H1 (cell line): Measurements from ENCODE around the gene CDH19. TPM values are rescaled to one million over a fixed set of nuclear protein-coding genes. Genes with fewer than 3 reads are reported as not detected.

Experiments used
- CTCF ChIA-PET: fragments of 300-600 bp; sonication (Branson Sonifier 250); formaldehyde crosslinking; loops from one replicate; lab custom pipeline; 2021; ENCODE audit not compliant: partially characterized antibody; lab: Charles Lee
- POLR2A ChIA-PET: fragments of 300-600 bp; sonication (Branson Sonifier 250); formaldehyde crosslinking; loops from one replicate; lab custom pipeline; 2021; ENCODE audit warnings: inconsistent platforms; ENCODE audit not compliant: partially characterized antibody; lab: Charles Lee
- DNase-seq, 2 experiments: peaks; one replicate each; pipeline versions ENCODE4 v3.0.0 to v3.0.0-alpha.2; 2010 to 2022; ENCODE audit warnings: low spot score in 2 of 2, low read depth in 1 of 2, mixed read lengths in 1 of 2
- FAIRE-seq: peaks from 2 replicates; lab custom pipeline; 2011; peaks lifted over from hg19 to GRCh38; lab: Jason Lieb, UNC
- H2AFZ ChIP-seq: 2 replicates; pipeline ENCODE4 v1.8.1; 2012; ENCODE audit warnings: low read length, inconsistent platforms
- H2AK5ac ChIP-seq: 2 replicates; pipeline ENCODE4 v1.6.1; 2013; ENCODE audit warnings: low read depth, low read length
- H2BK120ac ChIP-seq: replicated peaks from 2 replicates; pipeline ENCODE3; 2013; ENCODE audit warnings: low read depth, low read length, inconsistent platforms
- H2BK12ac ChIP-seq: 2 replicates; pipeline ENCODE4 v1.6.1; 2013; ENCODE audit warnings: low read depth, low read length
- H2BK15ac ChIP-seq: 2 replicates; pipeline ENCODE4 v1.6.1; 2013; ENCODE audit warnings: low read length
- H2BK20ac ChIP-seq: 2 replicates; pipeline ENCODE4 v1.6.1; 2013; ENCODE audit warnings: low read length
- H2BK5ac ChIP-seq: 2 replicates; pipeline ENCODE4 v1.6.1; 2013; ENCODE audit warnings: low read depth, low read length
- H3K14ac ChIP-seq: 2 replicates; pipeline ENCODE4 v1.6.1; 2013; ENCODE audit warnings: inconsistent platforms; ENCODE audit not compliant: insufficient read length
- H3K18ac ChIP-seq: 2 replicates; pipeline ENCODE4 v1.6.1; 2013; ENCODE audit warnings: low read length; ENCODE audit errors: extremely low read depth
- H3K23ac ChIP-seq: 2 replicates; pipeline ENCODE4 v1.6.1; 2013; ENCODE audit warnings: inconsistent platforms; ENCODE audit not compliant: insufficient read length
- H3K23me2 ChIP-seq: 2 replicates; pipeline ENCODE4 v1.6.1; 2013; ENCODE audit warnings: low read depth, low read length
- H3K27ac ChIP-seq: 2 replicates; pipeline ENCODE4 v1.6.1; 2011; ENCODE audit warnings: low read depth, low read length, inconsistent platforms
- H3K27me3 ChIP-seq, 4 experiments: replicated peaks in 1 of 4; 1 replicate in 1 of 4; 2 replicates in 3 of 4; pipeline versions ENCODE4 v1.6.1 to v1.8.1; 2011 to 2013; ENCODE audit warnings: low read length in 3 of 4, mild to moderate bottlenecking in 3 of 4, inconsistent platforms in 2 of 4, mixed read lengths in 2 of 4, moderate library complexity in 1 of 4; ENCODE audit not compliant: control insufficient read depth in 3 of 4, insufficient read depth in 3 of 4; ENCODE audit errors: extremely low read depth in 1 of 4
- H3K36me3 ChIP-seq, 4 experiments: 2 replicates each; pipeline versions ENCODE4 v1.6.1 to v1.8.1; 2011 to 2013; ENCODE audit warnings: mild to moderate bottlenecking in 4 of 4, low read length in 3 of 4, moderate library complexity in 2 of 4, control low read depth in 1 of 4, inconsistent platforms in 1 of 4; ENCODE audit not compliant: insufficient read depth in 4 of 4, control insufficient read depth in 2 of 4
- H3K4ac ChIP-seq: replicated peaks from 2 replicates; pipeline ENCODE3; 2013; ENCODE audit warnings: low read length, low read depth, mixed read lengths, inconsistent platforms; ENCODE audit not compliant: insufficient read length
- H3K4me1 ChIP-seq, 4 experiments: replicated peaks in 1 of 4; 1 replicate in 1 of 4; 2 replicates in 3 of 4; pipeline versions ENCODE4 v1.6.1 to v1.8.1; 2011 to 2013; ENCODE audit warnings: low read length in 3 of 4, inconsistent platforms in 2 of 4, mixed read lengths in 1 of 4; ENCODE audit not compliant: insufficient read depth in 4 of 4, control insufficient read depth in 3 of 4
- H3K4me2 ChIP-seq, 2 experiments: 2 replicates each; pipeline versions ENCODE4 v1.6.1 to v1.8.1; 2011 to 2013; ENCODE audit warnings: low read depth in 2 of 2, low read length in 2 of 2, control low read depth in 1 of 2, inconsistent platforms in 1 of 2, mild to moderate bottlenecking in 1 of 2; ENCODE audit not compliant: insufficient read depth in 1 of 2
- H3K4me3 ChIP-seq, 4 experiments: fragments of 200-600, 300-600 bp in 1 of 4; sonication (generic), shearing (Covaris generic), sonication (Bioruptor Twin) in 1 of 4; 2 replicates each; pipeline versions ENCODE4 v1.5.1 to v1.8.1; 2011 to 2016; ENCODE audit warnings: low read length in 4 of 4, low read depth in 3 of 4, control low read depth in 2 of 4, inconsistent platforms in 2 of 4, mild to moderate bottlenecking in 2 of 4, mixed read lengths in 1 of 4, moderate library complexity in 1 of 4; ENCODE audit not compliant: insufficient read depth in 2 of 4; ENCODE audit errors: extremely low read depth in 1 of 4
- H3K56ac ChIP-seq: replicated peaks from 2 replicates; pipeline ENCODE3; 2013; ENCODE audit warnings: low read depth, mild to moderate bottlenecking, mixed read lengths, low read length, inconsistent platforms; ENCODE audit not compliant: insufficient read length
- H3K79me1 ChIP-seq: 2 replicates; pipeline ENCODE4 v1.6.1; 2013; ENCODE audit warnings: low read depth, low read length, control low read depth
- H3K79me2 ChIP-seq, 2 experiments: 2 replicates each; pipeline versions ENCODE4 v1.6.1 to v1.8.1; 2012 to 2013; ENCODE audit warnings: low read length in 2 of 2, mild to moderate bottlenecking in 2 of 2, inconsistent platforms in 1 of 2; ENCODE audit not compliant: insufficient read depth in 2 of 2, control insufficient read depth in 1 of 2
- H3K9ac ChIP-seq, 4 experiments: replicated peaks in 1 of 4; 1 replicate in 1 of 4; 2 replicates in 3 of 4; pipeline versions ENCODE4 v1.6.1 to v1.8.1; 2011 to 2013; ENCODE audit warnings: low read depth in 3 of 4, low read length in 3 of 4, control low read depth in 2 of 4, mild to moderate bottlenecking in 2 of 4, moderate library complexity in 2 of 4, inconsistent platforms in 1 of 4; ENCODE audit errors: extremely low read depth in 1 of 4
- H3K9me3 ChIP-seq, 2 experiments: 2 replicates each; pipeline versions ENCODE4 v1.6.1 to v1.8.1; 2012 to 2013; ENCODE audit warnings: mild to moderate bottlenecking in 2 of 2, moderate library complexity in 2 of 2, control low read depth in 1 of 2, inconsistent platforms in 1 of 2, low read depth in 1 of 2, low read length in 1 of 2, mixed read lengths in 1 of 2; ENCODE audit not compliant: insufficient read depth in 2 of 2
- H4K20me1 ChIP-seq, 2 experiments: replicated peaks in 1 of 2; 2 replicates each; pipeline versions ENCODE3 to v1.8.1; 2011 to 2013; ENCODE audit warnings: inconsistent platforms in 2 of 2, low read length in 2 of 2, mild to moderate bottlenecking in 1 of 2; ENCODE audit not compliant: insufficient read depth in 2 of 2, control insufficient read depth in 1 of 2
- H4K5ac ChIP-seq: 2 replicates; pipeline ENCODE4 v1.6.1; 2013; ENCODE audit warnings: low read length, low read depth, mixed read lengths, inconsistent platforms; ENCODE audit not compliant: insufficient read length
- H4K8ac ChIP-seq: 2 replicates; pipeline ENCODE4 v1.8.0; 2013; ENCODE audit warnings: mild to moderate bottlenecking, moderate library complexity, low read length, inconsistent platforms; ENCODE audit not compliant: insufficient read depth; ENCODE audit errors: extremely low read depth
- H4K91ac ChIP-seq: replicated peaks from 2 replicates; pipeline ENCODE3; 2013; ENCODE audit warnings: low read length, mixed read lengths, inconsistent platforms; ENCODE audit not compliant: insufficient read length
- CREB1 ChIP-seq: IDR thresholded peaks from 2 replicates; pipeline ENCODE4 v1.6.1; 2012; ENCODE audit warnings: inconsistent platforms
- NRF1 ChIP-seq: IDR thresholded peaks from 2 replicates; pipeline ENCODE4 v1.6.1; 2011; ENCODE audit warnings: mild to moderate bottlenecking, low read depth, low read length, improper control_type of control experiment
- SP4 ChIP-seq: IDR thresholded peaks from 2 replicates; pipeline ENCODE4 v1.6.1; 2012; ENCODE audit warnings: low read length, inconsistent platforms
- whole genome bisulfite sequencing, 2 experiments: shearing (Covaris generic) in 1 of 2; methylation state at CpG; one replicate each; pipeline versions ENCODE4 v1.1.6 to v1.1.7; 2013 to 2015; ENCODE audit warnings: low lambda C conversion rate in 2 of 2, mixed read lengths in 2 of 2, inconsistent platforms in 1 of 2, low coverage in 1 of 2, missing lambda C conversion rate in 1 of 2; ENCODE audit not compliant: insufficient replicate concordance in 2 of 2, insufficient coverage in 1 of 2, insufficient read length in 1 of 2; ENCODE audit errors: extremely low coverage in 1 of 2, missing lambda C conversion rate in 1 of 2; 5-methylcytosine and 5-hydroxymethylcytosine counted together
- polyA plus RNA-seq, 7 experiments: library from polyadenylated mRNA; depleted of rRNA in 3 of 7; stranded (reverse) in 5 of 7; unstranded in 2 of 7; fragments of >200 nt in 5 of 7; fragments of 200-250 nt in 2 of 7; gene quantifications; 1 replicate in 5 of 7; 2 replicates in 1 of 7; 4 replicates in 1 of 7; pipeline versions ENCODE4 v1.2.1 to v1.2.3, GENCODE V29; 2011 to 2013; ENCODE audit warnings: missing spikeins in 2 of 7, mixed read lengths in 2 of 7
- total RNA-seq: library from RNA; stranded (reverse); fragmentation: NEBNext Ultra II Directional; extraction: Animal tissue kit (Norgen Biotek cat#: 25700); gene quantifications from 2 replicates; pipeline ENCODE4 v1.2.1, GENCODE V29; 2021

CDH19 gene
- total and polyA plus RNA-seq, 2 of the 8 experiments (the other 6 are each of a cell fraction or from before 2014, with no cell fraction given) = not detected

DNA sequence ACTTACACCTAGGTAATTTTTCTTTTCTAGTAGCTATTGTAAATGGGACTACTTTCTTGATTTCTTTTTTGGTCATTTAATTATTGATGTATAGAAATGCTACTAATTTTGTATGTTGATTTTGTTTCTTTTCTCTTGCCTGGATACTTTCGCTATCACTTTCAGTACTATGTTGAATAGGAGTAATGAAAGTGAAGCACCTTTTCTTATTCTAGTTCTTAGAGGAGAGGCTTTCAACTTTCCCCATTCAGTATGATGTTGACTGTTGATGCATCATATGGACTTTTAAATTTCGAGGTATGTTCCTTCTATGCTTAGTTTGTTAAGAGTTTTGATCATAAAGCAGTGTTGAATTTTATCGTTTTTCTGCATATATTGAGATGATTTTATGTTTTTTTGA, 142.5 kb downstream of the CDH19 start:
- 92% methylated on average over 3 of the region's 3 CpGs; no CpG with 5 or more reads in 1 of the 2 experiments for WGBS, 2 experiments
- no peak overlapping the region for H3K4ac ChIP-seq
- no peaks in the 10 kb centered on the region for H3K23me2 ChIP-seq
- no peak overlapping the region for H2BK120ac ChIP-seq
- H3K36me3 ChIP-seq = no peaks in the 10 kb centered on the region
- DNase-seq = no peak
- no peak overlapping the region for H3K4me3 ChIP-seq
- no peaks in the 10 kb centered on the region for H3K27me3 ChIP-seq
- no peak overlapping the region for H4K8ac ChIP-seq
- no peak overlapping the region for H2AFZ ChIP-seq
- no peak overlapping the region for H3K23ac ChIP-seq
- H2BK20ac ChIP-seq = no peak overlapping the region
- no peak overlapping the region for H2BK12ac ChIP-seq
- no peak overlapping the region for H4K91ac ChIP-seq
- no peak overlapping the region for H3K18ac ChIP-seq
- H3K56ac ChIP-seq = no peak overlapping the region
- no peak overlapping the region for H2BK15ac ChIP-seq
- POLR2A ChIA-PET = no interaction called here
- H3K9me3 ChIP-seq = no peaks in the 10 kb centered on the region
- no peak overlapping the region for H4K5ac ChIP-seq
- no peak for FAIRE-seq
- no peaks in the 10 kb centered on the region for H3K79me1 ChIP-seq
- H4K20me1 ChIP-seq = no peaks in the 10 kb centered on the region
- H3K79me2 ChIP-seq = no peaks in the 10 kb centered on the region
- H3K4me1 ChIP-seq = no peaks in the 10 kb centered on the region
- no peak overlapping the region for H3K9ac ChIP-seq
- H3K14ac ChIP-seq = no peak overlapping the region
- H3K27ac ChIP-seq = no peak overlapping the region
- no peak overlapping the region for H2BK5ac ChIP-seq
- H2AK5ac ChIP-seq = no peak overlapping the region
- CTCF ChIA-PET = no interaction called here
- H3K4me2 ChIP-seq = no peak overlapping the region
- TF ChIP-seq CREB1 = no peak
- no peak for TF ChIP-seq SP4
- no peak for TF ChIP-seq NRF1
